NCI-H1436 (cell line): ENCODE data around the gene KCNK5.

Experiments
- DNase-seq: peaks from one replicate; lab custom pipeline; 2025; lab: John Stamatoyannopoulos, UW

KCNK5 gene

DNA sequence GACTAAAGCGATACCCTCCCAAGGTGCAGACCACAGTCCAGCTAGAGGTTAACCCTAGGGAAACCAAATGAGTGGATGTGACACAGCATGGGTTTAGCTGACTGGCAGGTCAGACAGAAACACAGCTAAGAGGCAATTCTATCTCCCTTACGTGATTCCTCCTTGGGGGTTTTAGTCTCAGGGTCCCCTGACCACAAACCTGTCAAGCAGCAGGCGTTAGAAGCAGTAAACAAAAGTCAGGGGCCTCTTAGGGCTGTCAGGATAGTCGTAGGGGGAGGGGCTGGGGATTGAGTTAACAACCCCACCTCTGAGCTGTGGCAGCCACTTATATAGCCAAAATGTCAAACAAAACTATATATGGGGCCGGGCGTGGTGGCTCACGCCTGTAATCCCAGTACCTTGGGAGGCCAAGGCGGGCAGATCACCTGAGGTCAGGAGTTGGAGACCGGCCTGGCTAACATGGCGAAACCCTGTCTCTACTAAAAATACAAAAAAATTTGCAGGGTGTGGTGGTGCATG is 13.6 kb downstream of the KCNK5 start:
- no peak for DNase-seq

DNA sequence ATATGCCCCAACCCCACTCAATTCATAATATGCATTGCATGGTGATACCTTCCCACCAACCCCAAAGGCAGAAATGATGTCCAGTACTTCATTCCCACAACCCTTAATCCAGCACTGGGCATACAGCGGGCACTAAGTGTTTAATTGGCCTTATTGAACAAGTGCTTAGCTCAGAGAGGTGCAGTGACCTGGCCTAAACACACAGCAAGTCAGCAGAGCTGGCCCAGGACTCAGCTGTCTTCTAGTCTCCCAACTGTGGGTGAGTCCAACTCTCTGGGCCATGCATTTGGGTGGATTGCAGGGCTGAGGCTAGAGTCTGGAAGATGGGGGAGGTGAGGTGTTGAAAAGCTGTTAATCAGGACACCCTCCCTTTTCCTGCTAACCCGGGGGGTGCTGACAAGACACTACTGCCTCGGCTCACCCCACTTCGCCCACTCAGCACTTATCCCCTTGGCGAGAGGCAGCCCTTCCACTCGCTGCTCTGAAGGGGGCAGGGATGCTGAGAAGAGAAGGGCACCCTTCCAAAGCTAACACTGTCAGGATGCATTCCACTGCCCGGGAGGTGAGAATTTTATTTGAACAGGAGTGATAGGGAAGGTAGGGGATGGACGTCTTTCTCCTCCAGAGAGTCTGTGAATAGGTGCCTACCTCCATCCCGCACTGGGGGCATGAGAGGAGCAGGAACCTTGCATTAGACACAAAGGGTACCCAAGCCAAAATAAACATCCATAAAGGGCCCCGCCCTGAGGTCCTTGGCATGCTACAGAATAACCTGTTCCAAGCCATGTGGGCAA is 14.2 kb downstream of the KCNK5 start:
- DNase-seq = no peak

DNA sequence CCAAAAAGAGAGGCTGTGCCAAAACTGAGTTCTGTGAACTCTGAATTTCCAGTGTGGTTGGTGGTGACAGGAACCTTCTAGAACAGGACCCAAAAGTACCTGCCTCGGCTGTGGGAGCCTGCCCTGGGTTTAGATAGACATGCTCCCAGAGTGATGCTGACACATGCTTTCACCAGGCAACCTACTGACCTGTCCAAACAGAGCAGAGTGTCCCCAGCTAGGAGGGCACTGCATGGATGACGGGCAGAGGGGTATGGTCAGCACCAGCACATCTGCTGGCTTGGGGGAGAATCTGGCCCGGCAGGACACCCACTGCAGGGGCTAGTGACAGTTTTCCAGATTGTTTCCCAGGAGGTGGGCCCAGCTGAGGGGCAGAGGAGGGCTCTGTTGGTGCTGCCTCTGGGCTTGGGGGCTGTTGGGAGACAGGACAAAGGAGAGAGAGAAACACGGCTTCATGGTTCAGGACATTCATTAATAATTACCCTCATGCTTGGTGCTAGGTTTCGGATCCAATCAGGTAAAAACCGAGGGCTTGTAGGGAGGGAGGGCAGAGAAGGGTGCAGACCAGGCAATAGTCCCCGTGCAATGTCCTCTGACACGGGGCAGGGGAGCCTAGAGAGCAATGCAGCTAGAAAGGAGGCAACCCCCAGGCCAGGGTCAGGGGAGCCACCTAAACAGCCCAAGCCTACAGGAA is 15.0 kb downstream of the KCNK5 start:
- DNase-seq = no peak

DNA sequence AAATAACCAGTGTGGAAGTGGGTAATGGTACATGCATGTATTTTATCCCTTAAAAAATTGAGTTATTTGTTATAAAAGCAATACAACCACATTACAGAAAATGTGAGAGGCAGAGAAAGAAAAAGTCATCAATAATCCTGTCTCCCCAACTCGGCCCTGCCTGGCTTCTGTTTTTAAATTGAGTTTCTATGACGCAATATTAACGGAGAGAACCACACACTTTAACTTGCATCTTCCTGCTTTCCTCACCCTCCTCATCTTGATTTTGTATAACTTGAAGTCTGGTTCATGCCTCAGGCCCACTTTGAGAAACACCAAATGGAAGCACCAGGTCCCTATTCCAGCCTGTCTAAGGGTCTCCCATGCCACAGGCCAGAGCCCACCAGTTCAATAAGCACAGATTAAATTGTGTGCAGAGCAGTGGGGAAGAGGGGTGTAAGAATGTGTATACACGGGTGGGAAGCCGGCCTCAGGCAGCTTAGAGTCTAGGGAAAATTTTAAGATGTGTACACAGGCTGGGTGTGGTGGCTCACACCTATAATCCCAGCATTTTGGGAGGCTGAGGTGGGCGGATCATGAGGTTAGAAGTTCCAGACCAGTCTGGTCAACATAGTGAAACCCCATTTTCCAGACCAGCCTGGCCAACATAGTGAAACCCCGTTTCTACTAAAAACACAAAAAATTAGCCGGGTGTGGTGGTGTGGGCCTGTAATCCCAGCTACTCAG is 15.9 kb downstream of the KCNK5 start:
- DNase-seq = no peak

DNA sequence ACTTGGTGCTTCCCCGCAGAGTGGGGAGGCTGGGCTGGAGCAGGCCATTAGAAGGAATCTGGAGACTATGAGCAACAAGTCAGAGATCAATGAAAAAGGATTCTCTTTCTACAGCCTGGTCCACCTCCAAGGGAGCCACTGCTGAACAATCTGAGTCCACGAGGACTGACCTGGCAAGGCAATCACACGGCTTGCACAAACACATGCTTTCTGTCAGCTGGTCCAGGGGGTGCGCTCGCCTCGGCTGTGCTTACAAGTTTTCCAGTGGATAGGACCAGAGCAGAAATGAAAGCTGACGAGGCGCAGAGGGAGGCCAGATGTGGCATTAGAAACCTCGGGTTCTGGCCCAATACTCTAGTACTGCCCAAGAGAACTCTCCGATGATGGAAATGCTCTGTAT is 18.1 kb downstream of the KCNK5 start:
- DNase-seq = no peak

DNA sequence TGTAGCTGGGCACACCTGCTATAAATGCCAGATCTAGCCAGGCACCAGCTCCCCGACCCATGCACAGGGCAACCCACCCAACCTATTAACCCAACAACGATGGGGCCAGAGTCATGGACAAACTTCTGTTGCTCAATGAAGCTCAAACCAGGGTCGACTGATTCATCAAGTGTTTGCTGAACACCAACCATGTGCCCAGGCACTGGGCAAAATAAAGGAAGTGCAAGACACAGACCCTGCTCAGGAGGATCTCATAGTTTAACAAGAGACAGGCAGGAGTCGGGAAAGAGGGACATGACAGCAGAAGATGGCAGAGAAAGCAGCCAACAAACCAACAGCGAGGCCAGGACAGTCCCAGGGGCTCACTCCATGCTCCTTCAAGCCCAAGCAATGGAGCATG is 18.8 kb downstream of the KCNK5 start:
- no peak for DNase-seq

DNA sequence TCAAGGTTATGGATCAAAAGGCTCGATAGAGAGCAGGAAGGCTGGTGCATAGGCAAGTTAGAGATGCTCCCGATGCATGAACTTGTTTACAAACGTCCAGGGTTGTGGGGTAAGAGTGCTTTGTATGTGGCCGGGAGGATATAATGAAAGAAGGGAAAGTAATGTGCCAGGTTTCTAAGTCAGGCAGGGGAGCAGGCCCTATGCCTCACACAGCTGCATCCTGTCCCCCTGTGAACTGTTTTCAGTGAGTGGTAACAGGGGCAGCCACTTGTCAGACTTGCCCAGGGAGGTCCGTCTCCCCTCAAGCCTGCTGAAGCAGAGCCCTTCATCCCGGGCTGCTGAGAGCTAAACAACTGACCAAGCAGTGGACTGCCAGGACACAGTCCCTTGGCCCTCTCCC is 19.4 kb downstream of the KCNK5 start:
- DNase-seq = no peak

DNA sequence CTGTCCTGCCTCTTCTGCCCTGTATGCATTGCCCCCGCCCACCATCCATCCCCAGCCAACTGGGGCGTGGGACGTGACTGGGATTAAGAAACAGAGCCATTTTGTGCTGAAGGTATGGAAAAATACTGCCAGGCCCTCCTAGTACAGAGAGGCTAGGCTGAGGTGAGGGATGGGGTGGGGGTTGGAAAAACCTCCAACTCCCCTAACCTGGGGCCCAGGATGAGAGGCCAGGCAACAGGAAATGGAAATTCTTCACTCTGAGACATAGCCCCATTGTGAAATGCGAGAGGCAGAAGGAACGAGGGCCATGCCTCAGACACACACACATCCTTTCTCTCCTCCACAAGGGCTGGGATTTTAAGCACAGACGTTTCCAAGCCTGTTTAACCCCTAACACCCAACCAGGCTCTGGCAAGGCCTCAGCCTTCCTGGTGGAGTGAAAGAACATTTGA is 19.9 kb downstream of the KCNK5 start:
- no peak for DNase-seq

DNA sequence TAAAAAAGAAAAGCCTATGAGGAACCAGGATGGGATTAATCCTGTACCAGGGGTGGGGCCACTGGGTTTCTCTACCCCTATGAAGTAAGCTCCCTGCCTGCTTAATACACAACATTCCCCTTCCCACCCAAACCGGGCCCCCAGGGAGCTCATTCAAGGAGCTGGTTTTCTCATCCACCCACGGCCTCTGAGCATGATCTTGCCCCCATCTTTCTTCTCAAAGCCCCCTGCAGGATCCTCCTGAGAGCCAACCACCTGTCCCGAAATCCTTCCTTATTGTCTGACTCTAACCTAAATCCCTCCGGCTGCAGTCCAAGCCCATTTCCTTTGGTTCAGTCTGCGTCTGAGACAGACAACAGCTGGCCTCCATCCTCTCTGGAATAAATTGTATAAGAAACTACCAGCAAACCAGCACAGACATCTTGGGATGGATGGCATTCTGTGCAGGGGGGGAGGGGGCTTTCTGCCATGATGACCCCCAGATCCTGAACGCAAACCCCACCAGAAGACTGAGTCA is 21.0 kb downstream of the KCNK5 start:
- no peak for DNase-seq

DNA sequence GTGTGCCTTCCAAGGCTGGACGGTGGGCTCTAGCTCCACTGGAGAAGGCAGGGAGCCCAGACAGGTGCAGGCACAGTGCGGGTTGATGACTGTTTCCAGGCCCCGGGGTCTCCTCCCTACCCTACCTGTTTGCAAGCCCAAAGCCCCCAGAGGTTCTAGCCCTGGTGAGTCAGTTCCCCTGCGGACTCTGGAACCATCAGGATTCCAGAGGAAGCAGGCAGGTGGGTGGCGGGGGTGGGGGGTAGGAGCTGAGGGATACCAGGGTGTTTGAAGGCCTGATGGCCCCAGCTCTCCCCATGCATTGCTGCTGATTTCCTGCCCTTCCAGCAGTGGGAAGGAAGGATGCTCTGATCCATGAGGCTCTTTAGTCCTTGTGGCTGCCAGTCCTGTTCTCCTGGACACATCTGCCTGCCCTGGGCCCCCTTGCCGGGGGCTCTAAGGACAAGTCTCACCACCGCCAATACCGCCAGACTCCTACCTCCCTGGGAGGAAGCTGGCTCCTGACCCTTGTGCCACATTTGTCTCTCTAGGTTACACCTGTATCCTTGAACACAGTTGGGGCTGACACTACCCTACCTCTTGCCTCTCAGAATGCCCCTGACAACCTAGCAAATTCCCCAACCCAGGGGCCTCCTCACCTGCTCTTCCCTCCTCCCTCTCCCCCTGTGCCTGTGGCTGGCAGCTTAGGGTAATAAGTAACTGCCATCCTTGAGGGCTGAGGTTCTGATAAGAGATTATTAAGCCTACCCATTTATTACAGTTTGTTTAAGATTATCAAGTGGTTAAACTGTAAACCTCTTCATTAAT is 21.7 kb downstream of the KCNK5 start:
- no peak for DNase-seq

DNA sequence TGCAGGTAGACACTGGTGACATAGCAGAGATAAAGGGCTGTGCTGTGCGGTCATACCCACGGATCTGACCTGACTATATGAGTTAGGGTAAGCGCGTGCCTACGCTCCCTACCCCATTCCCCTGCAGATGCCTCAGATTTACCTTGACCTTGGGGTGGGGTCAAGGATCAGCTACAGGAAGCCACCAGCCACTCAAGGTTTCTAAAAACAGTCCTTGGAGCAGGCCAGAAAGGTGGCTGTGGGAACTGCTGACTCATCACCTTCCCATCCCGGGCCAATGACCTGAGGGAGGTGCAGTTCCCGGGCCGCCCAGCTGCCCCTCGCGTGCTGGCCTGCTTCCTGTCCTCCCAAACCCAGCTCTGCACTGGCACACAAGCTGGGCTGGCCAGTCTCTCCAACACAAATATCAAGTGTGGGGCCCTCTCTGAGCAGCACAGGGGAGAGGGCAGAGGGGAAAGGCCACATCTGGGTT is 23.0 kb downstream of the KCNK5 start:
- DNase-seq = no peak

DNA sequence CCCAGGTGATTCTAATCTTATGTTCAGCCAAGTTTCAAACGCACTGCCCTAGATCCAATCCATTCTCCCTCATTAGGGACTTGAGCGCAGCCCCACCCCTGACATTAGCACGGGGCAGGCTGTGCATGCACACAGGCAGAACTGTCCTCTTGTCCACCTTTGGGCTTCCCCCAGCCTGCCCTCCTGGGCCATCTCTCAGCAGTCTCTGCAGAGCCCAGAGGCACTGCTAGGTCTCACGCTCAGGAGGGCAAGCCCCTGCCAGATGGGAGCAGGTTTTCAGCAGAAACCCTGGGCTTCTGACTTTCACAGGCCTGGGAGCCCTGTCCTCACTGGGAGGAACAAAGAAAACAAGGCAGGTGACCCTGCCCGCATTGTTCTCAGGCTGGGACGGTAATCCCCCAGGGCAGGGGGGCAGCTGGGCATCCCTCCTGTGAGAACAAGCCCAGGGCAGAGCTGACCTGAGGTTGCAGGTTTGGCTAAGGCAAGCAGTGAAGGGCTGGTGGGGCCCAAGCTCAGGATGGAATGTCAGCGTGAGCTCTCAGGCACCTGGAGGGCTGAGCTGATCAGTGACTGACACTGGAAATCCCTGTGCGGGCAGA is 24.5 kb downstream of the KCNK5 start:
- DNase-seq = no peak

DNA sequence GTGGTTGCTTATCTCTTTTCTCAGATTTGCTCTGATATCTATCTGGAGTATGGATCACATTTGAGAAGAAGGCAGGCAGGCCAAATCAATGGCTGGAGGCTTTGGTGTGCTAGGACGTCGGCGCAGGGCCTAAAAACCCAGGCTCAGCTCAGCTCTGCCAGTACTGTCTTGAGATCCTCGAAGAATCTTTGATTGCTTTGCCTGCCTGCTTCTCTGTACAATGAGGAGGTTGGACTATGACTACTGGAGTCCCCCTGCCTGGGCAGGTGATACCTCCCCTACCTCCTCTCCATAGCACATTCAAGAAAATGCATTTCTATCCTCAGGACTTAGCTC is 25.1 kb downstream of the KCNK5 start:
- DNase-seq = no peak

DNA sequence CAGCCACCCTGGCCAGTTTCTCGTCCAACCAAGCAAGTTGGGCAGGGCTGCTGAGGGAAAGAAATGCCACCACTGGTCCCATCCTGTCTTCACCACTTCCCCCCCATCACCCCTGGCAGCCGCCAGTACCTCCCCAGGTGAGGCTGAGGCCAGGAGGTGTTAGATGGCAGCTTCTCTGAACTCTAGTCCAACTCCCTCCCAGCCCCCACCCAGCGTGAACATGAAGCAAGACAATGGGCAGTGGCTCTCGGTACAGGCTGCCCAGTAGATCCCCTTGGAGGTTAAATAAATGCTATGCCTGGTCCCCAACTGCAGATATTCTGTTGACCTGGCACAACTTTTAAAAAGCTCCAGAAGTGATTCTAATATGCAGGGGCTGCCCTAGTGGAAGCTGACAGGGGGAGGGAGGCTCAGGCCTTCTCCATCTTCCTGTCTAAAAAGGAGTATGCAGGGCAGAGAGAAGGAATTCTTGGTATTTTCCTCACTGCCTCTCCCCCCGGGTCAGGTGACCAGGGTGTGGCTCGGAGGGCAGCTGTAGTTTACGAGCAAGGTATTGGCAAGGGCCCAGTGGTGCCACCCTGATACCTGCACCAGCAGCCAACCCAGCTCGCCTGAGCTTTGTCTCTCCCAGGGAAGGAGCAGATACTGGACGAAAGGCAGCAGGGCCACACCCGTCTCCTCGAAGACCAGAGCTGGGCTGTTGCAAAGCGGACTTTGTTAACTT is 25.7 kb downstream of the KCNK5 start:
- no peak for DNase-seq

DNA sequence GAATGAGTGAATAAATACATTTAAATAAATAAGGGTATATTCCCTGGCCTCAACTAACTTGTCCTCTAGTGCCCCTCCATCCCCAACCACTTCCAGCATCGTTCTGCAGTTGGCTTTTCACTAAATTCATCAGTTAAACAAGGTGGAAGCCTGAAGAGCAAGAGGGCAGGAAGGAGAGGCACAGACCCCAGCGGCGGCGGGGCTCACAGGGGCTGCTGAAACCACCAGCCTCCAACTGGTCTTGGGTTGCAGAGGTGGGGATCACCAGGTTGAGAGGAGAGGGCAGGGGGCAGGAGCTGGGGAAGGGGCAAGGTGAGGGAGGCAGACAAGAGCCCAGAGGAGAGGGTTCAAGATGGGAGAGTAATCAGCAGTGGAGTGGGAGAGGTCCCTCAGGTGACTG is 27.1 kb downstream of the KCNK5 start:
- no peak for DNase-seq

DNA sequence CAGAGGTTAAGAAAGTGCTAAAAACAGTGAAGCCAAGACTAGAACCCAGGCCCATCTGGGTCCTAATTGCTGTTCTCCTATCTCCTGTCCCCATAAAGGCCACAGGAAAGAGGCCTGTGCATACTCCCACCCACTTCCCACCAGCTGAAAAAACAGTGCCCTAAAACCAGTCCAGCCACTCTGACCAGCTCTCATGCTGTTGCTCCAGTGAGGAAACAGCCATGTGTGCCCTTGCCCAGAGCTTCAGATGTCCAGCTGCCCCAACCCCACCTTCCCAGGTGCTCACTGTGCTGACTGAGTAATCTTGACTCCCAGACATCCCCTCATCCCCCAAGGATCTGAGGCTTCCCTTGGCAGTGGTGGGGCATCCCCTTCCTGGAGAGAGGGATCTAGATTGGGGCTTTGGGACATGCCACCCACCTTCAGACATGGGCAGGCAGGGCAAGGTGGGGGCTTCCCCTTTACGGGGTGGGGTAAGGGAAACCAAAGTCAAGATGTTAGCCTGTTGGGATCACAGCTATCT is 28.7 kb downstream of the KCNK5 start:
- DNase-seq = no peak

DNA sequence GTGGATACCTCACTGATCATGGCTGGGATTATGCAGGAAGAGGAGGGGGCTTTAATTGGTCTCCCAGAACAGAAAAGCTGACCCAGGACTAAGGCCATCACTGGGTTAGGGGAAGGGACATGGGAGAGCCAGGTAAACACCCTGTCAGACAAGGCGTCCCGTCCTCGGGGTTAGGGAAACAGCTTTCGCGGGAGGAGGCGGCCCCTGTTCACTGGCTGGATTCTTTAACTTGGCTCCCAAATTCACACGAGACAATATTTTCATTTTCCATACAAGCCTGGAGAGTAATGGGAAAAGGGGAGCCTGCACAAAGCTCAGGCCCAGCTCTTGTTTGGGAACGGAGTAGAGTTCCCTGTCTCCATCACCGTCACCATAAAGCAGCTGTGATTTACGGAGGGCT is 29.3 kb downstream of the KCNK5 start:
- no peak for DNase-seq

DNA sequence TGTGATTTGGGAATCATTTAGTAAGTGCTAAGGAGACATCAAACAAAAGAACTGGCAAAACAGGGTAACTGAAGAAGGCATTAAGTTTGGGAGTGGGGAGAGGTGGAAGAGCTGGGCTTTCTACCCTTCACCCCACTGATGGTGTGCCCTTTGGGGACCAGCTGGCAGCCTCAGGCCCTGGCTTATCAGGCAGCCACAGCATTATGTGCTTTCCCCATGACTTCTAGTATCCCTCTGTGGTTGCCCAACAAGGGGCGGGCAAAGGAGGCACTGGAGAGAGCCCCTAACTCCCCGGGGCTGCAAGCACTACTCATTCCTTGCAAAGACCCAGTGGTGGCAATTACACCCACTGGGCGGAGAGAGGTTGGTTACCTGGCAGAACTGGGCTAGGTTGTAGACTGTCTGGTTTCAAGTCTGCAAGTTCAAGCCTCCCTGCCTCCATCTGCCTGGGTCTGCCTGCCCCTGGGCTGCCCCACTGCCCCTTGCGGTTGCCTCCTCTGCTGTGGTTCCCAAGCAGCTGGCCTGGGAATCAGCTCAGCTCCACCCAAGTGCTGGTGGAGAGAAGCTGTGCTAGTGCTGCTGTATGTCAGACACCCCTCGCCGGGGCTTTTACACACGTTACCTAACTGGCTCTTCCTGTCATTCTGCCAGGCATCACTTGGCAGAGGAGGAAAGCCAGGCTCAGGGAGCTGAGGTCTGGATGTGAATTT is 29.9 kb downstream of the KCNK5 start:
- DNase-seq = no peak

DNA sequence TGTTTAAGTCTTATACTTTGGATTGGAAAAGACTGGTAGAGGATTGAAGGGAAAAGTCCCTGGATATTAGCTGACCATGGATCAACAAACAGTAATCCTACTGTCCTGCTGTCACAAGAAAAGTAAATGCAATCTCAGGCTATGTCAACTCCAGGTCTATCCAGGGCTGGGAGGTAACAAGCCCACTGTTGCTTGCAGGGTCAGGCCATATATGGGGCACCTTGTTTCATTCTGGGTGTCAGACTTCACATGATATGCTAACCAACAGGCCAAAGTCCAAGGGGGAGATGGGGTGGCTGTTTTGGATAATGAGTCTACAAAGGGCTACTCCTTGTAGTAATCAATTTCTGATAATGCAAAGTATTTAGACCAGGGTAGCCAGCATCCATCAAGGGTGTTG is 30.7 kb downstream of the KCNK5 start:
- no peak for DNase-seq
